HG03442 (cell line): Measurements from ENCODE around the gene FAU.

ENCODE experiments used
- ATAC-seq: cut with Tn5 transposase; IDR thresholded peaks from one replicate; pipeline ENCODE4 v1.9.1; 2021; ENCODE audit warnings: mild to moderate bottlenecking, moderate library complexity; ENCODE audit not compliant: unreplicated experiment

Gene FAU

DNA sequence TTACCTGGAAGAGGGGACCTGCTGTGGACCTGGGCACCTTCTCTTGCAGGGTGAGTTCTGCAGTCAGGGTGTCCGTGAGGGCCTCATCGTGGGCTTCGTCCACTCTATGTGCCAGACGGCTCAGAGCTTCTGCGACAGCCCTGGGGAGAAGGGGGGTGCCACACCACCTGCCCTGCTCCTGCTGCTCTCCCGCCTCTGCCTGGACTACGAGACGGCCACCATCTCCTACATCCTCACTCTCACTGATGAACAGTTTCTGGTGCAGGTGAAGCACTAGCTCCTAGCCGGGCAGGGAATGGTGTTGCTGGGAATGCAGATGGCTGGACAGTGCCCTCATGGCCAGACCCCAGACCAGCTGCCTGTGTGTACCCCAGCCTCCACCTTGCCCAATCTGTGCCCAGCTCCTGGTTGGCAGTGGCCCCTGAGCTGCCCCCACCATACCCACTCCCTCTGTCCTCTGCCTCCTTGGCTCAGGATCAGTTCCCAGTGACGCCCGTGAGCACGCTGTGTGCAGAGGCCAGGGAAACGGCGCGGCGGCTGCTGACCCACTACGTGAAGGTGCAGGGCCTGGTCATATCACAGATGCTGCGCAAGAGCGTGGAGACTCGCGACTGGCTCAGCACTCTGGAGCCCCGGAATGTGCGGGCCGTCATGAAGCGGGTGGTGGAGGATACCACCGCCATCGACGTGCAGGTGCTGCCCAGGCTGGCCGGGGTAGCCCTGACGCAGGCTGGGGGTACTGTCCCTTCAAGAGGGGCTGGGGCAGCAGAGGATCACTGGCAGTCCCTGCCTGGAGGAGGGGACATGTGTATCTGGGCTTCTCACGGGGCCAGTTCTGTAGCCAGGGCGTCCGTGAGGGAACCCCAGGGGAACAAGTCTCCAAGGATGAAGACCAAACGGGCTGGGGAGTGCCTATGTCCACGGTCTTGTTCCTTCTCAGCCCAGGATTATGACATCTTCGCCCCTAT, 12.4 kb downstream of the FAU start:
- ATAC-seq = no peak

DNA sequence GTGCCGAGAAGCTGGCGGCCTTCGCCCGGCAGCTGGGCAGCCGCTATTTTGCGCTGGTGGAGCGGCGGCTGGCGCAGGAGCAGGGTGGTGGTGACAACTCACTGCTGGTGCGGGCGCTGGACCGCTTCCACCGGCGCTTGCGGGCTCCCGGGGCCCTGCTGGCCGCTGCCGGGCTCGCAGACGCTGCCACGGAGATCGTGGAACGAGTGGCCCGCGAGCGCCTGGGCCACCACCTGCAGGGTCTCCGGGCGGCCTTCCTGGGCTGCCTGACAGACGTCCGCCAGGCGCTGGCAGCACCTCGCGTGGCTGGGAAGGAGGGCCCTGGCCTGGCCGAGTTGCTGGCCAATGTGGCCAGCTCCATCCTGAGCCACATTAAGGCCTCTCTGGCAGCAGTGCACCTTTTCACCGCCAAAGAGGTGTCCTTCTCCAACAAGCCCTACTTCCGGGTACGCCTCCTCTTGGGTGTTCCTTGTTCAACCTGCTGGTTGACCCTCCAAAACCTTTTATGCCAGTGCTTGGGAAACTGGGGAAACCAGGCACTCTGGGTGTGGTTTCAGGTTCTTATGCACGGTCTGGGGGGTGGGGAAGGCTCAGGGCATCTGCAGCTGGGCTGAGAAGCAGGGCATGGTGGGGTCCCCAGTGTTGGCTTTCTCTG, 13.3 kb downstream of the FAU start:
- ATAC-seq = no peak

DNA sequence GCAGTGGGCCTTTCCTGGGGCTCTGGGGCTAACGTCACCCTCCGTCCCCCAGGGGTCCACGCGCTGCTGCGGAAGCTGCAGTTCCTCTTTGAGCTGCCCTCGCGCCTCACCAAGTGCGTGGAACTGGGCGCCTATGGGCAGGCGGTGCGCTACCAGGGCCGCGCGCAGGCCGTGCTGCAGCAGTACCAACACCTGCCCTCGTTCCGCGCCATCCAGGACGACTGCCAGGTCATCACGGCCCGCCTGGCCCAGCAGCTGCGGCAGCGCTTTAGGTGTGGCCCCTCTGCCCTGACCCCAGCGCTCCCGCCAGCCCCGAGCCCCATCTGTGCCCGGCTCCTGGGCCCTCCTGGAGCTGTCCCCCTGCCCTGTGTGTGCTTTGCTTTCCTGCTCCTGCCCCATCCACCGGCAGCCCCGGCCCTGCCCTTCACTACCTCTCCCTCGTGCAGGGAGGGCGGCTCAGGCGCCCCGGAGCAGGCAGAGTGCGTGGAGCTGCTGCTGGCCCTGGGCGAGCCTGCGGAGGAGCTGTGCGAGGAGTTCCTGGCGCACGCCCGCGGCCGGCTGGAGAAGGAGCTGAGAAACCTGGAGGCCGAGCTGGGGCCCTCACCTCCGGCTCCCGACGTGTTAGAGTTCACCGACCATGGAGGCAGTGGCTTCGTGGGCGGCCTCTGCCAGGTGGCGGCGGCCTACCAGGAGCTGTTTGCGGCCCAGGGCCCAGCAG, 14.0 kb downstream of the FAU start:
- ATAC-seq = no peak

DNA sequence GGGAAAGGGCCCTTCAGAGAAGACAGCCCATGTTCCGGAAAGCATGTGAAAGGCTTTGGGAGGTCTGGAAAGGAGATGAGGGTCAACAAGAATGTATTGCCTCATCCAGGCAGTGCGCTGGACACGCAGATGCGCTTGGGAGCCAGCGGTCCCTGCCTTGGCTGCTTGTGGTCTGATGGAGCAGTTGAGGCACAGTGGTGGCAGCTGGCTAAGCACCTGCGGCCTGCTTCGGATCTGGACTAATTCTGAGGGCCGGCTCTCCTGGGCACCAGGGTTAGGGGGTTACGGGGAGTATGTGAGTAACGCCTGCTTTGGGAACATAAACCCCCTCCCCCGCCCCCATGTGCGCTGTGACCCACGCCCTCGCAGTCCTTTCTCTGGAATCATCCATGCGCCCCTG, 14.9 kb downstream of the FAU start:
- no peak for ATAC-seq

DNA sequence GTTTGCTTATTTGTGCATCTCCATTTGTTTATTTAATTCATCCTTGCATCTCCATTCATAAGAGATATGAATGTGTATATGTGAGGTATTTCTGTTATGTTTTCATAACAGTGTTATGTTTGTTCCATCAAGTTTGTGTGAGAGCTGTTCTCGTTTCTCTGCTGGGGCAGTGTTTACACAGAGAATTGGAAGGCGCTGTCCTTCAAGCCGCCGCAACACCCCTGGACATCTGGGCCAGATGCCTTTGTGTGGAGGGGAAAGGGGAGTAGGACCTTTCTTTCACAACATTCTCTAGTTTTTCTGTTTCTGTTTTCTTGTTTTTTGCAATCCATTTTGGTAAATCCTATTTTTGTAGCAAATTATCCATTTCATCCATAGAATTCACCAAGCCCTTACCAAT, 17.3 kb downstream of the FAU start:
- ATAC-seq = no peak

DNA sequence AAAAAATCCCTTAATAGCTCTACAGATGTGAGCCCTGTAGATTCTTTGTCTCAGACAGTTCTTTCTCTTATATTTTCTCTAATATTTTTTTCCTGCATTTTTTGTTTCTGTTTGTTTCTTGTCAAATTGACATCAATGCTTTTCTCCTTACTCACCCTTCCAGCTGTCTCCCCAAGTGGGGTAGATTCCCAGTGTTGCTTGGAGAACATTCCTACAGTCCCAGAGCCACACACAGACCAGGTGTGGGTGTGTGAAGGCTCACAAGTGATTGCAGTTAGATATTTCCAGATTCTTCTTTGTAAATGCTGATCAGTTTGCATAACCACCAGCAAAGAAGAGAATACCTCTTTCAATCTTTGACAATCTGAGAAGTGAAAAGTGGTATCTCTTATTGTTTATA, 18.5 kb downstream of the FAU start:
- ATAC-seq = no peak

DNA sequence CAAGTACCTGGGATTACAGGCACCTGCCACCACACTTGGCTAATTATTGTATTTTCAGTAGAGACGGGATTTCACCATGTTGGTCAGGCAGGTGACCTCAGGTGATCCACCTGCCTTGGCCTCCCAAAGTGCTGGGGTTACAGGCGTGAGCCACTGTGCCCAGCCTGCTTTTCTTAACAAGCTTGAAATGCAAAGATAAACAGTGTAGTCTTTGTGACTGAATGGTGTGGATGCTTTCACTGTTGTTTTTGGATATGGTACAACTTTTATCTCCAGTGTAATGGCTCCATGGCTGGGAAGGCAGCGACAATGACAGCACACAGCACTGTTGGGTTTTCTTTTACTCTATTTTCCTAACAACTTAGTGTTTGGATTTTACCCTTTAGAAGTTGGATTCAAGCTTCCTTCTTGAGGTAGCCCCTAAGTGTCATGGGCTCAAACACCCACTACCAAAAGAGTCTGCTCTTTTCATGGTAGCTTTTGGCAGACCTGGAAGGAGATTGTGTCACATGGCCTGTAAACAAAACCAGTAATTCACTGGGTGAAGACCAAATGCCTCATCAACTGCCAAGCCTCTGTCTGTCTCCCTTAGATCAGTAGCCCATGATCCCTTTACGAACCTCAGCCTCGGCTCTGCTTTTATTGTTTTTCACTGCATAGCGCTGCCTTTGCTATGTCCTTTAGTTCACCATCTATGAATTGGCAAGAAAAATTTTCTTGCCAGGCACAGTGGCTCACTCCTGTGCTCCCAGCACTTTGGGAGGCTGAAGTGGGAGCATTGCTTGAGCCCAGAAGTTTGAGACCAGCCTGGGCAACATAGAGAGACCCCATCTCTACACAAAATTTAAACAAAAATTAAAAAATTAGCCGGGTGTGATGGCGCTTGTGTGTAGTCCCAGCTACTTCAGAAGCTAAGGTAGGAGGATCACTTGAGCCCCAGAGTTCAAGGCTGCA, 19.5 kb downstream of the FAU start:
- ATAC-seq = no peak

DNA sequence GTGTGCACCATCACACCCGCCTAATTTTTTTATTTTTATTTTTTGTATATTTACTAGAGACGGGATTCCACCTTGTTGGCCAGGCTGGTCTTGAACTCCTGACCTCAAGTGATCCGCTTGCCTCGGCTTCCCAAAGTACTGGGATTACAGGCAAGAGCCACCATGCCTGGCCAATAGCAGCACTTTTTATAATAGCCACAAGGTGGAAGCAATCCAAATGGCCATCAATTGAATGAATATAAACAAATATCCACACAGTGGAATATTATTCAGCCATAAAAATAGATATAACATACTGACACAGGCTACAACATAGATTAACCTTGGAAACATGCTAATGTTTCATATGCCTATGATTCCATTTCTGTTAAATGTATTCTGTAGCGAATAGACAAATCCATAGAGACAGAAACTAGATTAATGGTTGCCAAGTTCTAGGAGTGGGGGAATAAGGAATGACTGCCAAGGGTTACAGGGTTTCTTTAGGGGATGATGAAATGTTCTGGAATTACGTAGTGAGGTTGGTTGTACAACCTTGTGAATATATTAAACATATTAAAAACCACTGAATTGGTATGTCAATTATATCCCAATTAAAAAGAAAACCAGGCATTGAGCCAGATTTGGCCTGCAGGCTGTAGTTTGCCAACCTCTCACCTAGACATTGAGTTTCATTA, 21.1 kb downstream of the FAU start:
- ATAC-seq = no peak

DNA sequence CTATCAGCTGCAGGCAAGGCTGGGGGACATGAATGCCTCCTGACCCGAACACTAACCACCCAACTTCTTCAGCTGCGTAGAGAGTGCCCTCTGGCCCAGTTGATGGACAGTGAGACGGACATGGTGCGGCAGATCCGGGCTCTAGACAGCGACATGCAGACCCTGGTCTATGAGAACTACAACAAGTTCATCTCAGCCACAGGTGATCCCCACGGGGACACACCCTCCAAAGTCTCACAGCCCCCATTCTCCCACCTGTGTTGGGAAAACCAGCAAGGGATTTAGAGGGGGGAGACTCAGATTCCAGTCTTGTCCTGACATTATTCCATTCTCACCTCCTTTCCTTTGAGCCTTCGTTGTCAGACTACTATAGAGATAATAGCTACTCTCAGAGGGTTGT, 25.0 kb downstream of the FAU start:
- no peak for ATAC-seq

DNA sequence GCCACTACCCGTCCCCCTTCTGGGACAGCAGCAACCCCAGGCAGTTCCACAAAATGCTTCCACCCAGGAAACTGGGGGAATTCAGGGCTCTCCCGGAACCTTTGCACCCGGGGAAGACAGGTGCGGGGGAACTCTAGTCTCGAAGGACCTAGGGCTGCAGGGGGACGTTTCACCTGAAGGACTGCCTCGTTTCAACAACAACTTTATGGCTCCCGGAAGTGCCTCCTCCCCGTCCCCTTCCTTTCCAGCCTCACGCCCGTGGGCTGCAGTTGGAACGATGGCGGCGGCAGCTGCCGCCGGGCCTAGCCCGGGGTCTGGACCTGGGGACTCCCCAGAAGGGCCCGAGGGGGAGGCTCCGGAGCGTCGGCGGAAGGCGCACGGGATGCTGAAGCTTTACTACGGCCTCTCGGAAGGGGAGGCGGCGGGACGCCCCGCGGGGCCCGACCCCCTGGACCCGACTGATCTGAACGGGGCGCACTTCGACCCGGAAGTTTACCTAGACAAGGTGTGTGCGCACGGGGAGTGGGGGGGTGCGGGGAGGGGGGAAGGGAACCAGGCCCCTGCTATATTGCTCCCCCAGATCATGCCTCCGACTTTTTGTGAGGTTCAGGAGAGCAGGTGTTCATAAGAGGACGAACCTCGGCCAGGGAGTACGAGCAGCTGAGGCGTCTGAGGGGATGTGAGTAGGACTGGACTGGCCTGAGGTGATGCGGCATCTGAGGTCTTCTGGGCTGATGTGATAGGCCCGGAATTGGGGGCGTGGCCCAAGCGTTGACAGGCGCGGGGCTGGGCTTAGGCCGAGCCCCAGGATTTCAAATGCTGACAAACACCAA, 25.7 kb downstream of the FAU start, which contains the start of gene VPS51:
Gene VPS51, plus strand, starts transcription at position 241 of the 833 bp plus-strand sequence. Its CDS starts 37 bp downstream, at position 278.
- ATAC-seq = peak; percentile 75

DNA sequence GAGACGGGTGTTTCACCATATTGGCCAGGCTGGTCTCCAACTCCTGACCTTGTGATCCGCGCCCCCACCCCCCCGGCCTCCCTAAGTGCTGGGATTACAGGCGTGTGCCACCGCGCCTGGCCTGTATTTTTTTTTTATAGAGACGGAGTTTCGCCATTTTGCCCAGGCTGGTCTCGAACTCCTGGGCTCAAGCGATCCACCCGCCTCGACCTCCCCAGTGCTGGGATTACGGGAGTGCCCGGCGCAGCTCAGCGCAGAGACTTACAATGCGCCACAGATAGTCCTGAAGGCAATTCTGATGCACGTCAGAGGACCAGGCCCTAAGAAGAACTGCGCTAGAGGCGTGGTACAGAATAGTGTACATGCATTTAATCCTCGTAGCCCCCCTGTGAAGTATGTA, 26.5 kb downstream of the FAU start:
- ATAC-seq = no peak

DNA sequence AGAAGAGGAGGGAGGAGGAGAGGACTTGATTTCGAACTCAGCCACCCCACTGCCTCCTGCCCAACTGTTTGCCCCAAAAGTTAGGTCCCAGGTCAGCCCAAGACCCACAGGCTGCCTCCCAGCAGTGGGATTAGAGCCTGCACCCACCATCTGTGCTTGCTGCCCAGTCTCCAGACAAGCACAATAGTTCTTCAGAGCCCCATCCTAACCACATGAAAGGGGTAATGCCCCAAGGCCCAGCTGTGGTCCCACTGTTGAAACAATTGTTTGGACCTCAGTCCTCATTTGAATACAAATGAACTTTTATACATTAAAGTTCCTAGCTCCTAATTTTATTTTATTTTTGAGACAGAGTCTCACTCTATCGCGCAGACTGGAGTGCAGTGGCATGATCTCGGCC, 31.3 kb downstream of the FAU start:
- ATAC-seq = no peak

DNA sequence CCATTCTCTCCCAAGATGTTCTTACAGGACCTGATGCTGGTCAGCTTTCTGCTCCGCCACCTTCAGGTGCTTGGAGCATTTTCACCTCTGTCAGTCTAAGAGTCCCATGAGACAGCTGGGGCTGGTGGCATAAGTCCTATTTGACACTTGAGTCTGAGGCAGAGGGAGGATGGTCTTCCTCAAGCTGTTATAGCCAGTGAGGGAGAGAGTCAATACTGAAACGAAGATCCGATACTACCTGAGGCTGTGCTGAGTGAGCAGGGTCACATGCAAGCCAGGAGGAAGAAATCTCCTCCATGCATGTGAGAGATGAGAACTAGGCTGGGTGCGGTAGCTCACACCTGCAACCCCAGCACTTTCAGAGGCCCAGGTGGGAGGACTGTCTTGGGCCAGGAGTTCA, 32.3 kb downstream of the FAU start:
- no peak for ATAC-seq

DNA sequence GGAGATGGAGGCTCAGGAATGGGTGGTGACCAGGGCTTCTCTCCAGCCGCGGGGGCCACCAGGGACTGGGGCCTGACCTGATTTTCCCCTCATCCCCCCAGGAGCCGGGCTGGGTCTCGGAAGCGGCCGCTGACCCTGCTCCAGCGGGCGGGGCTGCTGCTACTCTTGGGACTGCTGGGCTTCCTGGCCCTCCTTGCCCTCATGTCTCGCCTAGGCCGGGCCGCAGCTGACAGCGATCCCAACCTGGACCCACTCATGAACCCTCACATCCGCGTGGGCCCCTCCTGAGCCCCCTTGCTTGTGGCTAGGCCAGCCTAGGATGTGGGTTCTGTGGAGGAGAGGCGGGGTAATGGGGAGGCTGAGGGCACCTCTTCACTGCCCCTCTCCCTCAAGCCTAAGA, 34.1 kb downstream of the FAU start:
- no peak for ATAC-seq

DNA sequence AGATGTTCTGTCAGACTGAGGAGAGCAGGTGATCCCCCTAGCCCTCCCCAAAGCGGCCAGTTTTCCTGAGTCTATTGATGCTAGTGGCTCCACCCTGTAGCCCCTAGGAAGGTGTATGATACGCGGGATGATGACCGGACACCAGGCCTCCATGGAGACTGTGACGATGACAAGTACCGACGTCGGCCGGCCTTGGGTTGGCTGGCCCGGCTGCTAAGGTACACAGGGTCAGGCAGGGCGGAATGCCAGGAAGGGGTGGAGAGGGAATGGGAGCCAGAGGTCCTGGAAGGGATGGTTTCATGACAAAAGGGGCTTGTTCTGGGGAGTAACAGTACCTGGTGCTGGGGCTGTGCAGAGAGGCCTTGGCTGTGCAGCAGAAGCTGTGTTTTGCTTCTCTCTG, 34.7 kb downstream of the FAU start:
- ATAC-seq = no peak

DNA sequence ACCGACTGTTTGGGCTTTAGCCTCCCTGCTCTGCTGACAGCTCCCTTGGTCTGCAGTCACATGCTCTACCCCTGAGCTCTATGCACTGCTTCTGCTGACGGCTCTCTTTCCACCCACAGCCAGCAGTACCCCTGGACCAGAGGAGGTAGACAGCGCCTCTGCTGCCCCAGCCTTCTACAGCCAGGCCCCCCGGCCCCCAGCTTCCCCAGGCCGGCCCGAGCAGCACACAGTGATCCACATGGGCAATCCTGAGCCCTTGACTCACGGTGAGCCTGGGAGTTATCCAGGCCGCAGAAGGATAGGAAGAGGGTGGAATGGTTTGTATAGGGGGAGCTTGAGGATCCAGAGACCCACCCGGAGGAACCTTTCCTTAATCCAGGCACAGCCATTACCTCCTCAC, 35.1 kb downstream of the FAU start:
- ATAC-seq = no peak

DNA sequence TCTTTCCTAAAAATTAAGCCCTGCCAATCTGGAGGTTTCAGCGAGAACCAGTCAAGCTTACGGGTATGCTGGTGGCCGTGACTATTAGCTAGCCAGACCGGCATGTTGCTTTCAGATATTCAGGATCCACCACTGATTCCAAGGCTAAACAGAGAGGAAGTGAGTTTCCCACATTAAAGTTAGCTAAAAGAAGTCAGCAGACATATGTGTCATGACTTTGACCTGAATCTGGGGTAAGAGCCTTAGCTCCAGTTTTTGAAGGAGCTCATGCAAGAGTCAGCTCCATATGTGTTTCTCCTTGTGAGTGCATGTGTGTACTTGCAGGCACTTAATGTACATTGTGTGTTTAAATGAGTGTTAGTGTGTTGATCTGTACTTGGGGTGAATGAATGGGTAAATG, 36.5 kb downstream of the FAU start:
- no peak for ATAC-seq

DNA sequence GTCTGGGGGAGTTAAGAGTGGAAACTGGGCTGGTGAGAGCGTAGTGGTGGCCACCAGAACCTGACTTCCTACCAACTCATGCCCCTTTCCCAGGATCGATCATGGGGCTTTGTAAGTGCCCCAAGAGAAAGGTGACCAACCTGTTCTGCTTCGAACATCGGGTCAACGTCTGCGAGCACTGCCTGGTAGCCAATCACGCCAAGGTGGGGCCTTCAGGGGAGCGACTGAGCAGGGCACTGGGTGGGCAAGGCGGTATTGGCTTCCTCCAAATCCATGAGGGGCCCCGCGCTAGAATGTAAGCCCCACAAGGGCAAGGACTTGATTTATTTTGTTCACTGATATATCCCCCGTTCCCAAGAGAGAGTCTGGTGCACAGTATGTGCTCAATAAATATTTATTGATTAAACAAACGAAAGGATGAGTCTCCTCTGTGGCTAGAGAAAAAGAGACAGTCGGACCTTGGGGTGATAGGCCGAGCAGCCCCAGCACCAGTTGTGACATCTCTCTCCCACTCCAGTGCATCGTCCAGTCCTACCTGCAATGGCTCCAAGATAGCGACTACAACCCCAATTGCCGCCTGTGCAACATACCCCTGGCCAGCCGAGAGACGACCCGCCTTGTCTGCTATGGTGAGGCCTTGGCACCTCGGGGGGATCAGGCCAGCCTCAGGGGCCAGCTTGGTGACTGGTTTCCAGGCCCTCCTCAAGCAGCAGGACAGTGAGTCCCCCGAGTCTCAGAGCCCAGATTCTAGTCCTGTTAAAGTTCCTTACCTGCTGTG, 37.1 kb downstream of the FAU start:
- no peak for ATAC-seq
